ENCODE data around the gene CBR1.
A peak's percentile ranks its signal among the peaks of the same experiment; 100 is the strongest.

CBR1 gene

GRCh38 chr21:36069713-36070583, at the start of gene CBR1:
TSS of gene CBR1 (plus strand) at chr21:36070024. CDS start at chr21:36070116, 92 bp downstream.
- Histone ChIP-seq H3K27ac (ENCODE audit: low read depth, low read length) (peak within 1 kb of the TSS; percentile 79), H2AFZ (ENCODE audit: low read length, unreplicated experiment) (peak within 1 kb of the TSS; percentile 98), H3K27me3 (ENCODE audit: insufficient read depth, low read length) (no peaks in the 10 kb centered on the region), H3K4me3 (ENCODE audit: low read depth, low read length) (peak within 1 kb of the TSS; percentile 97), H3K4me1 (ENCODE audit: control insufficient read depth, insufficient read depth, low read length, unreplicated experiment) (peaks cover 35% of the 10 kb centered on the region), H3K79me2 (ENCODE audit: control insufficient read depth, insufficient read depth, low read length, unreplicated experiment) (peaks cover 30% of the 10 kb centered on the region), H3K36me3 (ENCODE audit: insufficient read depth, low read length) (peaks cover 30% of the 10 kb centered on the region)

- no peaks in the 10 kb centered on the region for H3K36me3 ChIP-seq (ENCODE audit: insufficient read depth, low read length)
- H3K4me1 ChIP-seq (ENCODE audit: control insufficient read depth, insufficient read depth, low read length, unreplicated experiment) = no peaks in the 10 kb centered on the region
- peaks cover 3% of the 10 kb centered on the region; the same call in 1 of the 2 replicates for H3K27me3 ChIP-seq (ENCODE audit: insufficient read depth, low read length)
- no peak overlapping the region for H3K27ac ChIP-seq (ENCODE audit: low read depth, low read length)
- no peak overlapping the region for H3K4me3 ChIP-seq (ENCODE audit: low read depth, low read length)
- H2AFZ ChIP-seq (ENCODE audit: low read length, unreplicated experiment) = no peak overlapping the region
- no peaks in the 10 kb centered on the region for H3K79me2 ChIP-seq (ENCODE audit: control insufficient read depth, insufficient read depth, low read length, unreplicated experiment)
These were observed 48.5 kb upstream of the CBR1 start for GRCh38 chr21:36021251-36021837.

GRCh38 chr21:36022427-36023091, 47.3 kb upstream of the CBR1 start:
- no peak overlapping the region for H2AFZ ChIP-seq (ENCODE audit: low read length, unreplicated experiment)

DNA sequence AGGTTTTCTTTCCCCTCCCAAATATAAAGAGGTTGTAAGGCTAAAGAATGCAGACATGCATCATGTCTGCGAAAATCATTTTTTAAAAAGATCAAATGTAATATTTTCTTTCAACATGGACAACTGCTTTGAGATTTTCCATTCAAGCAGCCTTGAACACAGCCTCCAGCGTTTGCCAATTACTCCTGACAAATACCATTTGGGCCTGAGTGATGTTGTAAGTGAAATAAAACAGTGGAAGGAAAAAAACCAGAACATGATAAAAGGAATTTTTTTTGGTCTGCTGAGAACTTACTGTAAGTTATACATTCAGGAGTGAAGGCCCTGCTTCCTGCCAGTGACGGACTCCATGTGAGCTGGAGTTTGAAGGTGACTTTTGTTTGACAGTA, 46.7 kb upstream of the CBR1 start:
- Histone ChIP-seq H3K4me3 (ENCODE audit: low read depth, low read length) (no peak overlapping the region), H3K4me1 (ENCODE audit: control insufficient read depth, insufficient read depth, low read length, unreplicated experiment) (peaks cover 9% of the 10 kb centered on the region), H2AFZ (ENCODE audit: low read length, unreplicated experiment) (no peak overlapping the region), H3K27ac (ENCODE audit: low read depth, low read length) (no peak overlapping the region), H3K79me2 (ENCODE audit: control insufficient read depth, insufficient read depth, low read length, unreplicated experiment) (no peaks in the 10 kb centered on the region), H3K36me3 (ENCODE audit: insufficient read depth, low read length) (no peaks in the 10 kb centered on the region), H3K27me3 (ENCODE audit: insufficient read depth, low read length) (no peaks in the 10 kb centered on the region)

More at GRCh38 chr21:36022427-36023091, 47.3 kb upstream of the CBR1 start:
- no peak overlapping the region for H3K4me3 ChIP-seq (ENCODE audit: low read depth, low read length)
- peaks cover 9% of the 10 kb centered on the region for H3K4me1 ChIP-seq (ENCODE audit: control insufficient read depth, insufficient read depth, low read length, unreplicated experiment)
- no peaks in the 10 kb centered on the region for H3K79me2 ChIP-seq (ENCODE audit: control insufficient read depth, insufficient read depth, low read length, unreplicated experiment)
- H3K36me3 ChIP-seq (ENCODE audit: insufficient read depth, low read length) = no peaks in the 10 kb centered on the region
- H3K27ac ChIP-seq (ENCODE audit: low read depth, low read length) = no peak overlapping the region
- no peaks in the 10 kb centered on the region for H3K27me3 ChIP-seq (ENCODE audit: insufficient read depth, low read length)

DNA sequence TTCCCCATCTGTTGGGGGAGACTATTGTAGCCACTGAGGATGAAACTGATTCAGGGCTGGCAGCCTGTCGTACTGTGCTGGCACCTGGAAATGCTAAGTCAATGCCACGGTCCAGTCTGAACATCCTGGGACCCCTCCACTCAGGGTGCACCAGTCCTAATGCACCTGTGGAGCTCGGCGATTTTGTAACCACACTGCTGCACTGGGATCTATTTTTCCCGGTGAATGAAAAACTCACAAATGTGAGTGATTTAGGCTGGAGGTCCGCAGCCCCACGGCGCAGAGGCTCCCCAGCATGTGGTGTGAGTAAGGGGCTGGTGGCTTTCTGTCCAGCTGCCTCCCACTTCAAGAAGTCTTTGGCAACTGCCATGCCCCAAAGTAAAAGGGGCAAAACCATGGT, 45.0 kb upstream of the CBR1 start:
- H3K79me2 ChIP-seq (ENCODE audit: control insufficient read depth, insufficient read depth, low read length, unreplicated experiment) = no peaks in the 10 kb centered on the region
- no peak overlapping the region for H2AFZ ChIP-seq (ENCODE audit: low read length, unreplicated experiment)
- H3K4me1 ChIP-seq (ENCODE audit: control insufficient read depth, insufficient read depth, low read length, unreplicated experiment) = peaks cover 9% of the 10 kb centered on the region
- H3K36me3 ChIP-seq (ENCODE audit: insufficient read depth, low read length) = no peaks in the 10 kb centered on the region
- no peak overlapping the region for H3K4me3 ChIP-seq (ENCODE audit: low read depth, low read length)
- H3K27me3 ChIP-seq (ENCODE audit: insufficient read depth, low read length) = no peaks in the 10 kb centered on the region
- H3K27ac ChIP-seq (ENCODE audit: low read depth, low read length) = no peak overlapping the region

DNA sequence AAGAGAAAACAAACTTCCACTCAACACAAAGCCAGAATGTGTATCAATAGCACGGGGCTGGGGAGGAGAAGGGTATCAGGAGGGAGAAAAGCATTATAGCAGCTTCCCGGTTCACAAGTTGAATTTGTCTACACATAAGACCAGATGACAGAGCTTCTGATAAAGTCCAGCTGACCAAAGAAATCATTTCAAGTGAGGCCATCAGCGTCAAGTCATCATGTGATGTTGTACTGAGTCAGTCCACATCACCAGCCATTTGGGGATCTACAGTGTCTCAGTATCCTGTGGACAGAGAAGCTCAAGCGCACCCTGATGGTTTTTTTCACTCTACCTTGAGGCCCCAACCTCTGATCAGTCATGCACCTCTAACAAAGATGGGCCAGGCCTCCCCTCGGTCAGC, 42.5 kb upstream of the CBR1 start:
- Histone ChIP-seq H3K27me3 (ENCODE audit: insufficient read depth, low read length) (no peaks in the 10 kb centered on the region), H3K79me2 (ENCODE audit: control insufficient read depth, insufficient read depth, low read length, unreplicated experiment) (no peaks in the 10 kb centered on the region), H3K4me1 (ENCODE audit: control insufficient read depth, insufficient read depth, low read length, unreplicated experiment) (peaks cover 9% of the 10 kb centered on the region), H3K27ac (ENCODE audit: low read depth, low read length) (peak overlapping the region; percentile 28), H3K4me3 (ENCODE audit: low read depth, low read length) (no peak overlapping the region), H2AFZ (ENCODE audit: low read length, unreplicated experiment) (no peak overlapping the region), H3K36me3 (ENCODE audit: insufficient read depth, low read length) (no peaks in the 10 kb centered on the region)

DNA sequence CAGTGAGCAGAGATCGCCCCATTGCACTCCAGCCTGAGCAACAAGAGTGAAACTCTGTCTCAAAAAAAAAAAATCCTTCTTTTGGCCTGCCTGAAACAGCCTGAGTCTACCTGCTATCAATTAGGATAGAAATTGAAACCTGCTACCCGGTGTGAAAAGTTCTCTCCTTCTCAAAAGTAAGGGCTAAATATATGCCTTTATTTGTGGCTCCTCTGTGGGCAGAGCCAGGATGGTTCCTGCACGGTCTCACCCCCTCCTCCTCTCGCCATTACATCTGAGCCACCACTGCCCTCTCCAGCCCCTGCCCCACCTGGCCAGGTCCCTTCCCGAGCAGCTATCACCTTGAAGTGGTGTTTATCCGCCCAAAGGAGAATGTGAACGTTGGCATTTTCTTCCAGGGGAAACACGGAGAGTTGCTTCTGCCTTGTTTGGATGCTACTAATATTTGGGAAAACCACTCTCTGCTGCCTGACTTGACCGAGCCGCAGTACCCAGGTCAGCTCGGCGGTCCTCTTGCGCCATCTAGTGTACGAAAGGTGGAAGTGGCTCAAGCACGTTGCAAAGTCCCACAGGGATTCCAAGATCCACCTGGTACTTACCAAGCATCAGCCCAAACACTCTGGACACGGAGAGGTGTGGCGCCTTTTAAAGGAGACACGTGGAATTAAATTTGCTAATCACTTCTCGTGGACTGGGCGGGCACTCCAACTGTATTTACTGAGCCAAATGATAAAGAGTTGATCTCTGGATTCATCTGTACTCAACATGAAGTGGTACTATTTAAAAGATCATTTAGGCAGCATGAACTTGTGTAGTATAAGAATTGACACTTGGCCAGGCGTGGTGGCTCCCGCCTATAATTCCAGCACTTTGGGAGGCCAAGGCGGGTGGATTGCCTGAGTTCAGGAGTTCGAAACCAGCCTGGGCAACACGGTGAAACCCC, 41.4 kb upstream of the CBR1 start:
- H3K79me2 ChIP-seq (ENCODE audit: control insufficient read depth, insufficient read depth, low read length, unreplicated experiment) = no peaks in the 10 kb centered on the region
- H3K36me3 ChIP-seq (ENCODE audit: insufficient read depth, low read length) = no peaks in the 10 kb centered on the region
- H2AFZ ChIP-seq (ENCODE audit: low read length, unreplicated experiment) = no peak overlapping the region
- H3K4me1 ChIP-seq (ENCODE audit: control insufficient read depth, insufficient read depth, low read length, unreplicated experiment) = peaks cover 9% of the 10 kb centered on the region
- H3K27me3 ChIP-seq (ENCODE audit: insufficient read depth, low read length) = no peaks in the 10 kb centered on the region
- H3K27ac ChIP-seq (ENCODE audit: low read depth, low read length) = no peak overlapping the region
- no peak overlapping the region for H3K4me3 ChIP-seq (ENCODE audit: low read depth, low read length)

DNA sequence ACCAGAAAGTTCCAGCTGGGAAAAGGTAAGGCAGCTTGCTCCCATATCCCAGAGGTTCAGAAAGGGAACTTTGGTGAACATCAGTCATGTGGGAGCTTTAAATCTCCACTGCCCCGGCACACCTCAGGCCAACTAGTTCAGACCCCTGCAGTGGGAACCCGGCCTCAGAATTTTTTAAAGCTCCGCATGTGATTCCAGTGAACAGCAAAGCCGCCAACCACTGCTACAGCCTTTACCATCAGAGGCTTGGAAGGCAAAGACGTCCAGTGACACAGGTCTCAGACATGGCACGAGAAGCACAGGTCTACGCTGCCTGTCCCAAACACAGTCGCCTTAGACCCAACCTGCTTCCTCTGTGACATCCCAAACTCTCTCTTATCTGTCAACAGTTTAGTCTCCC, 40.5 kb upstream of the CBR1 start:
- H3K79me2 ChIP-seq (ENCODE audit: control insufficient read depth, insufficient read depth, low read length, unreplicated experiment) = no peaks in the 10 kb centered on the region
- no peak overlapping the region for H3K4me3 ChIP-seq (ENCODE audit: low read depth, low read length)

GRCh38 chr21:36030581-36031189, 39.1 kb upstream of the CBR1 start:
- H2AFZ ChIP-seq (ENCODE audit: low read length, unreplicated experiment) = no peak overlapping the region

More for the DNA sequence above, 40.5 kb upstream of the CBR1 start:
- H3K36me3 ChIP-seq (ENCODE audit: insufficient read depth, low read length) = no peaks in the 10 kb centered on the region
- peaks cover 9% of the 10 kb centered on the region for H3K4me1 ChIP-seq (ENCODE audit: control insufficient read depth, insufficient read depth, low read length, unreplicated experiment)
- no peak overlapping the region for H3K27ac ChIP-seq (ENCODE audit: low read depth, low read length)
- no peak overlapping the region for H2AFZ ChIP-seq (ENCODE audit: low read length, unreplicated experiment)
- no peaks in the 10 kb centered on the region for H3K27me3 ChIP-seq (ENCODE audit: insufficient read depth, low read length)

More at GRCh38 chr21:36030581-36031189, 39.1 kb upstream of the CBR1 start:
- no peaks in the 10 kb centered on the region for H3K36me3 ChIP-seq (ENCODE audit: insufficient read depth, low read length)
- H3K4me1 ChIP-seq (ENCODE audit: control insufficient read depth, insufficient read depth, low read length, unreplicated experiment) = peaks cover 9% of the 10 kb centered on the region
- H3K4me3 ChIP-seq (ENCODE audit: low read depth, low read length) = no peak overlapping the region
- H3K27ac ChIP-seq (ENCODE audit: low read depth, low read length) = no peak overlapping the region
- H3K27me3 ChIP-seq (ENCODE audit: insufficient read depth, low read length) = no peaks in the 10 kb centered on the region
- H3K79me2 ChIP-seq (ENCODE audit: control insufficient read depth, insufficient read depth, low read length, unreplicated experiment) = no peaks in the 10 kb centered on the region

All from ACC112 (cell line).